KOPT-K1 (cell line): ENCODE measurements around the gene TRMT5.

ENCODE experiments used
- H3K27ac ChIP-seq: fragments of 200-600 bp; sonication (generic); 2 replicates; pipeline ENCODE4 v1.5.1; 2016; ENCODE audit warnings: antibody characterized with exemption, mild to moderate bottlenecking, low read depth, low read length; ENCODE audit not compliant: poor library complexity, severe bottlenecking
- H3K36me3 ChIP-seq: fragments of 200-600 bp; sonication (generic); 2 replicates; pipeline ENCODE4 v1.5.1; 2017; ENCODE audit warnings: antibody characterized with exemption, mild to moderate bottlenecking, low read length, moderate library complexity; ENCODE audit not compliant: insufficient read depth
- H3K9me3 ChIP-seq: fragments of 200-600 bp; sonication (generic); 2 replicates; pipeline ENCODE4 v1.5.1; 2017; ENCODE audit warnings: antibody characterized with exemption, low read length, mild to moderate bottlenecking; ENCODE audit not compliant: insufficient read depth, poor library complexity, severe bottlenecking

The TRMT5 gene

GRCh38 chr14:60944204-60944603, 36.7 kb downstream of the TRMT5 start:
- no peak overlapping the region for H3K27ac ChIP-seq
- no peaks in the 10 kb centered on the region; the same call in 1 of the 2 replicates for H3K36me3 ChIP-seq
- H3K9me3 ChIP-seq: no peaks in the 10 kb centered on the region

- Histone ChIP-seq H3K36me3 (no peaks in the 10 kb centered on the region; the same call in 1 of the 2 replicates), H3K9me3 (no peaks in the 10 kb centered on the region), H3K27ac (no peak overlapping the region)
Measured at GRCh38 chr14:60943637-60944032, 37.2 kb downstream of the TRMT5 start.

- H3K36me3 ChIP-seq: no peaks in the 10 kb centered on the region
Measured at GRCh38 chr14:60935319-60935718, 45.6 kb downstream of the TRMT5 start.

GRCh38 chr14:60933920-60934655, 46.8 kb downstream of the TRMT5 start:
- H3K9me3 ChIP-seq: no peaks in the 10 kb centered on the region
- no peaks in the 10 kb centered on the region for H3K36me3 ChIP-seq
- H3K27ac ChIP-seq: no peak overlapping the region

More at GRCh38 chr14:60935319-60935718, 45.6 kb downstream of the TRMT5 start:
- H3K27ac ChIP-seq: no peak overlapping the region
- H3K9me3 ChIP-seq: no peaks in the 10 kb centered on the region

DNA sequence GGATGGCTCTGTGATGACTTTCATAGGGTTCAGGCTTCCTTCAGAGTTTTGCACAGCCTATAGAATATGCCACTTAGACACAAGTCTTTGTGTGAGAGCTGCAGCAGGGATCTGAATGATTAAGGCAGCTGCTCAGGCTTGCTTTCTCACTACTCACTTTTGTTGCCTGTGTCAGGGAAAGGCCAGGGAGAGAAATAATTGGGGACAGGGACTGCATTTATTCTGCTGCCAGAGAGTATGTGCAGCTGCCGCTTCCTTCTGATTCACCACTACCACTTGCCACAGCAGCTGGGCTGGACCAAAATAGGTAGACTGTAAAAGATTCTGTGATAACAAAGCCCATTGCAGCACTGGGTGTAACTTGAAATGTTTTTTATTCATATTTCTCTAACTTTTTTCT, 49.7 kb downstream of the TRMT5 start:
- H3K9me3 ChIP-seq: no peaks in the 10 kb centered on the region
- no peaks in the 10 kb centered on the region for H3K36me3 ChIP-seq
- no peak overlapping the region for H3K27ac ChIP-seq

- Histone ChIP-seq H3K36me3 (no peaks in the 10 kb centered on the region), H3K27ac (no peak overlapping the region), H3K9me3 (no peaks in the 10 kb centered on the region)
Measured at GRCh38 chr14:60926002-60926401, 54.9 kb downstream of the TRMT5 start.

GRCh38 chr14:60925286-60925685, 55.6 kb downstream of the TRMT5 start:
- Histone ChIP-seq H3K36me3 (no peaks in the 10 kb centered on the region), H3K9me3 (no peaks in the 10 kb centered on the region), H3K27ac (no peak overlapping the region)

- H3K36me3 ChIP-seq: no peaks in the 10 kb centered on the region
- H3K27ac ChIP-seq: no peak overlapping the region
- H3K9me3 ChIP-seq: no peaks in the 10 kb centered on the region
Measured at GRCh38 chr14:60922050-60922449, 58.8 kb downstream of the TRMT5 start.
